ENCODE measurements around the gene CREB3.

Gene CREB3

GRCh38 chr9:35748242-35748857 lies 15.9 kb downstream of the CREB3 start:
- H3K4me3 ChIP-seq (ENCODE audit: low read depth, low read length): peak overlapping the region; percentile 90
- TF ChIP-seq CTCF (IDR thresholded peaks at IDR 0.05; ENCODE audit: borderline replicate concordance, insufficient read depth, low read depth, low read length): no peak

GRCh38 chr9:35748858-35749514 lies 16.5 kb downstream of the CREB3 start, which contains the start of the genes GBA2 and RGP1:
Gene GBA2 (minus strand): TSS chr9:35749228. CDS start chr9:35748704, 524 bp downstream.
Gene RGP1 (plus strand): TSS chr9:35749287. CDS start chr9:35749756, 469 bp downstream.
- peak within 1 kb of the TSS; percentile 90 for H3K4me3 ChIP-seq (ENCODE audit: low read depth, low read length)
- TF ChIP-seq CTCF (IDR thresholded peaks at IDR 0.05; ENCODE audit: borderline replicate concordance, insufficient read depth, low read depth, low read length): no peak

DNA sequence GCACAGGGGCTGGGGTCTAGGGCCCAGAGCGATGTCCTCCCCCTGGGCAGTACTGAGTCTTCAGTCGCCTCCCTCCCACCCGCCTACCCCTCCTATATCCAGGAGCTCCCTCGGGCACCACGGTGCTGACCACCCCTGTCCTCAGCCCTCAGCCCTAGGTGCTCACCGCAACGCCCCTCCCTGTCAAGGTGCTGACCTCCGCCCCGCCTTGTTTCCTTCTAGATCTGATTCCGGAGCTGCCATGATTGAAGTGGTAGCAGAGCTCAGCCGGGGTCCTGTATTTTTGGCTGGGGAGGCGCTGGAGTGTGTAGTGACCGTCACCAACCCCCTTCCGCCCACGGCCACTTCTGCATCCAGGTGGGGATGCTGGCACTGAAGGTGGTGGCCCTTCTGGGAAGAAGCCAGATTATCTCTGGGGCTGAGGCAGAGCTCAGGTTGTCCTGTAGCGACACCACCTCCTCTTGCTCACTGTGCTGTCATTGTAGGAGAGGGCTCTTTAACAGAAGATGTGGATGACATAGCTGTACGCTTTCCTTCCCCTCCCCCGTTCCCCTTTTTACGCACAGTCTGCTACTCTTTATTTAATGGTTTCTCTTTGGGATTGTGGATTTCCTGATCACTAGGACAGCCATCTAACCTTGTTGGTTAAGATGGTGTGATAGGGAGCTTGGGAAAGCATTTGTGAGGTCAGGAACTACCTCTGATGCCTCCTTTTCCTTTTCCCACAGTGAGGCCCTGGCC lies 17.2 kb downstream of the CREB3 start:
- TF ChIP-seq CTCF (IDR thresholded peaks at IDR 0.05; ENCODE audit: borderline replicate concordance, insufficient read depth, low read depth, low read length): no peak
- H3K4me3 ChIP-seq (ENCODE audit: low read depth, low read length): peak overlapping the region; percentile 90

GRCh38 chr9:35750256-35750531 lies 17.7 kb downstream of the CREB3 start:
- no peak overlapping the region for H3K4me3 ChIP-seq (ENCODE audit: low read depth, low read length)
- TF ChIP-seq CTCF (IDR thresholded peaks at IDR 0.05; ENCODE audit: borderline replicate concordance, insufficient read depth, low read depth, low read length): no peak

GRCh38 chr9:35753466-35753865 lies 21.0 kb downstream of the CREB3 start:
- H3K4me3 ChIP-seq (ENCODE audit: low read depth, low read length): no peak overlapping the region
- TF ChIP-seq CTCF (IDR thresholded peaks at IDR 0.05; ENCODE audit: borderline replicate concordance, insufficient read depth, low read depth, low read length): no peak

DNA sequence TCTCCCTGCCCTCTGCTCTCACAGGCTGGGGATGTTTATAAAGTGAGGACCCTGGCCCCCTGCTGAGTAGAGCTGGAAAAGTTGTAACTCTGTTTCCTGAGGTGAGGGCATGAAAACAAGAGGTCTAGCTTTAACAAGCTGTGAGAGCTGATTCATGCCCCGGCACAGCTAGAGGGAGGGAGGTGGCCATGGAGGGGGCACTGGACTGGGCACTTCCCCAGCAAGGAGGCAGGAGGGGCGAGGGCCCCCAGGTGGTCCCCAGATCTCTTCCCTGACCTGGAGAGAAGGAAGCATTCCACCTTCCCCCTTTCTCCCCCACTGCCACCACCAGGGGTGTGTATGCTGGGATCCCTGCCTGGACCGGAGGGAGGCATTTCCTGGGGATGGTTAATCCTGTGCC lies 21.8 kb downstream of the CREB3 start, which contains the start of gene MSMP:
Gene MSMP (minus strand): TSS at position 13 of the 400 bp plus-strand sequence. CDS start 147 bp downstream, outside the sequence.
- H3K4me3 ChIP-seq (ENCODE audit: low read depth, low read length): no peak within 1 kb of the TSS
- no peak for TF ChIP-seq CTCF (IDR thresholded peaks at IDR 0.05; ENCODE audit: borderline replicate concordance, insufficient read depth, low read depth, low read length)

Measured in GM12875 (cell line).